Fibroblast of pulmonary artery (primary cell): ENCODE results near the gene TRIM47.
"Not testable (repeated sequence)": the region's sequence is repeated elsewhere in the genome, so short reads cannot be mapped to it uniquely, and the experiment has no call there.

ENCODE experiments used
- DNase-seq: peaks from one replicate; pipeline ENCODE4 v3.0.0-alpha.2; 2010; ENCODE audit warnings: low read depth
- H3K4me3 ChIP-seq: replicated peaks from 2 replicates; pipeline ENCODE4 v1.5.1; 2011; ENCODE audit warnings: low read depth, mild to moderate bottlenecking, control low read depth, low read length, moderate library complexity
- TF ChIP-seq, protein P1 (sequence below): IDR thresholded peaks from 2 replicates; pipeline ENCODE4 v1.5.1; 2011; ENCODE audit warnings: mild to moderate bottlenecking, control low read depth, low read length, inconsistent platforms; ENCODE audit errors: missing control alignments

The TRIM47 gene

DNA sequence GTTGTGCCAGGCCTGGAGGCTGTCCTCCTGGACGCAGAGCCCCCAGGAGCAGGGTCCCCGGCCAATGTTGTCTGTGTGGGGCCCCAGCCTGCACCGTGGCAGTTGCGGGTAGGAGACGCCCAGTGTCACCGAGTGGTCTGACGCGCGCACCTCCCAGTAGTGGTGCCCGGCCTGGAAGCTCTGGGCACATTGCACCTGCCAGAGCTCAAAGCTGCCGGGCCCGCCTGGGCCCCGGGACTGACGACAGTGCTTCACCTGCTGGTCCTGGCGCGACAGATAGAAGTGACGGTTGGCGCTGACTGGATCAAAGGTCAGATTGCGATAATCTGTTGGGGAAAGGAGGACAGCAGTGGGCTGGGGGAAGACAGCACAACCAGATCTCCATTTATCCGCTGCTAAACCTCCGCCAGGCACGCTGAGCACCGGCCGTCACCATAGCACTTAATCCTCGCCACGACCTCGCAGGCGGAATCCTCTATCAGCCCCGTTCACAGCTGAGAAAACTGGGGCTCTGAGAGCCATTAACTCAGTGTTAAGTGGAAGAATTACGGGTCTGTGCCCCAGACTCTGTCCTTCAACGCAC is 12.7 kb upstream of the TRIM47 start:
- TF ChIP-seq, protein P1, sequence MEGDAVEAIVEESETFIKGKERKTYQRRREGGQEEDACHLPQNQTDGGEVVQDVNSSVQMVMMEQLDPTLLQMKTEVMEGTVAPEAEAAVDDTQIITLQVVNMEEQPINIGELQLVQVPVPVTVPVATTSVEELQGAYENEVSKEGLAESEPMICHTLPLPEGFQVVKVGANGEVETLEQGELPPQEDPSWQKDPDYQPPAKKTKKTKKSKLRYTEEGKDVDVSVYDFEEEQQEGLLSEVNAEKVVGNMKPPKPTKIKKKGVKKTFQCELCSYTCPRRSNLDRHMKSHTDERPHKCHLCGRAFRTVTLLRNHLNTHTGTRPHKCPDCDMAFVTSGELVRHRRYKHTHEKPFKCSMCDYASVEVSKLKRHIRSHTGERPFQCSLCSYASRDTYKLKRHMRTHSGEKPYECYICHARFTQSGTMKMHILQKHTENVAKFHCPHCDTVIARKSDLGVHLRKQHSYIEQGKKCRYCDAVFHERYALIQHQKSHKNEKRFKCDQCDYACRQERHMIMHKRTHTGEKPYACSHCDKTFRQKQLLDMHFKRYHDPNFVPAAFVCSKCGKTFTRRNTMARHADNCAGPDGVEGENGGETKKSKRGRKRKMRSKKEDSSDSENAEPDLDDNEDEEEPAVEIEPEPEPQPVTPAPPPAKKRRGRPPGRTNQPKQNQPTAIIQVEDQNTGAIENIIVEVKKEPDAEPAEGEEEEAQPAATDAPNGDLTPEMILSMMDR, result no peak
- no peak overlapping the region for H3K4me3 ChIP-seq
- DNase-seq, result no peak

DNA sequence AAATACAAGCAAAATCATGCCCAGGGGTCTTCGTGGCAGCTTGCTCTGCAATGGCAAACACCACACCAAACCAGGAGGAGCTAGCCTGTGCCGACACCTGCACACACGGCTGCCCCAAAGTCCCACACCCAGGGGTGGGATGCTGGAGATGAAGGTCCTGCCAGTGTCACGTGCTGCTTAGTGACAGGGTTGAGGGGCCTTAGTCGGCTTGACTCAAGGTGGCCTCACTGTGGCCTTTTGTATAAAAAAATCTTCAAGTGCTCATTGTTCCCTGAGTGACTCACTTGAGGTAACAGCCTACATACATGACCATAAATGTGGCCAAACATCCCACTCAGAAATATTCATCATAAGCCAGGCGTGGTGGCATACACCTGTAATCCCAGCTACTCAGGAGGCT is 11.1 kb upstream of the TRIM47 start:
- DNase-seq, result no peak
- TF ChIP-seq, protein P1, result no peak
- no peak overlapping the region for H3K4me3 ChIP-seq

DNA sequence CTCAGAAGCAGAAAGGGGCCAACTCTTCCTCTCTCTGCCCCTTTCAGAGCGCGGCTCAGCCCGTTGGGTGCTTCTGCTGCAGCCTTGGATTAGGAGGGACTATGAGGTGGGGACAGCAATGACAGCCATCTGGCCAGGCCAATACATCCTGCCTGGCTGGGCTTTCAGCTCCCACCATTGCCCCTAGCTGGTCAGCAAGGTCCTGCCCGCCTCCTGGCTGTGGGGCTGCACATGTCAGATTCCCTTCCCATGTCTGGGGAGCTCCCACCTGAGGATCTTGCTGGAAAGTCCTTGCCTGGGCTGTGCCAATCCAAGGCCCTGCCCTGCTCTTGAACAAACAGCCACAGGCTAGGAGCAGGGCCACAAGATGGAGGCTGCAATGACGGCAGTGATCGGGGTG is 10.1 kb upstream of the TRIM47 start:
- TF ChIP-seq, protein P1, result no peak
- no peak overlapping the region for H3K4me3 ChIP-seq
- no peak for DNase-seq

DNA sequence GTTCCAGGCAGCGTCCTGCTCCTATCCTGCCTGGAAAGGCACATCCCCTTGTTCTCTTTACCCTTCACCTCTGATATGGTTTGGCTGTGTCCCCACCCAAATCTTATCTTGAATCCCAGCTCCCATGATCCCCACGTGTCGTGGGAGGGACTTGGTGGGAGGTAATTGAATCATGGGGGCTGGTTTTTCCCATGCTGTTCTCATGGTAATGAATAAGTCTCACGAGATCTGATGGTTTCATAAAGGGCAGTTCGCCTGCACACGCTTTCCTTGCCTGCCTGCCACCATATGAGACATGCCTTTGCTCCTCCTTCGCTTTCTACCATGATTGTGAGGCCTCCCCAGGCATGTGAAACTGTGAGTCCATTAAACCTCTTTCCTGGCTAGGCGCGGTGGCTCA is 7.5 kb upstream of the TRIM47 start:
- not testable (repeated sequence) for DNase-seq, H3K4me3 ChIP-seq

DNA sequence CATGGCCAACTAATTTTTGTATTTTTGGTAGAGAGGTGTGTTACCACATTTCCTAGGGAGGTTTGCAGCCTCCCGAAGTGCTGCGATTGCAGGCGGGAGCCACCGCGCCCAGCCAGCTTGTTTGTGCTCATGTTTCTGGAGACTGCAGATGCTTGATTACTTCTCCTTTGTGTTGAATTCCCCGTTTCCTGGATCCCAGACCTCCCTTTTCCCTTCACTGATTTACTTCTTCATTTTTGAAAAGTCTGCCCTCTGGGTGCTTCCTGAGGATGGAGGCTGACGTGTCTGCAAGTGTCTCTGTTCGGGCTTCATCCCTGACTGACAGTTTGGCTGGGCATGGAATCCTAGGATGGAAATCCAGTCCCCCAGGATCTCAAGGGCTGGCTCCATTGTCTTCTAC is 7.0 kb upstream of the TRIM47 start:
- no peak for DNase-seq
- TF ChIP-seq, protein P1, result no peak
- H3K4me3 ChIP-seq, result no peak overlapping the region

DNA sequence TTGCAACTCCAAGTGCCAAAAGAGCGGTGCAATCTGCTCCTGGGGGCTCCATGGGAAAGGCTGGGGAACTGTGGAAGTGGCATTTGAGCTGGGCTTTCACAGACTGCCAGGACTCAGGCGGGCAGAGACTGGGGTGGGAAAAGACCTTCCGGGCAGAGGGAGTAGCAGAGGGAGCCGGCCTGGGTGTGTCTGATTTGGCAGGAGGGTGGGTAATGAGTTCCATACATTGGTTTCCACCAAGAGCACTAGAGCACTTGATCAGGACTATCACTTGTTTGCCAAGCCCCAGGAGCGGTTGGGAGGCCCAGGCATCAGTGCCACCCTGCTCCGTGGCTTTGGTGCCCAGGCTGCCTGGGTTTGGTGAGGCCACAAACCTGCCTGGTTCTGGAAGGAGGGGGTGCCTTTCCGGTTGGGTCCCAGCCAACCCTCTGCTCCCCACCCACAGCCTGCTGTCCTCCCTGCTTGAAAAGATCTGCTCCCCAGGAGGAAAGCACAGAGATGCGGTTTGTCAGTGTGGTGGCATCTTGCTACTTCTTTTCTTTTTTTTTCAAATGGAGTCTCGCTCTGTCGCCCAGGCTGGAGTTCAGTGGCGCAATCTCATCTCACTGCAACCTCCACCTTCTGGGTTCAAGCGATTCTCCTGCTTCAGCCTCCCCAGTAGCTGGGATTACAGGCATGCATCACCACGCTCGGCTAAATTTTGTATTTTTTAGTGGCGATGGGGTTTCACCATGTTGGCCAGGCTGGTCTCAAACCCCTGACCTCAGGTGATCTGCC is 3.5 kb upstream of the TRIM47 start:
- H3K4me3 ChIP-seq, result no peak overlapping the region
- no peak for DNase-seq
- TF ChIP-seq, protein P1, result no peak

DNA sequence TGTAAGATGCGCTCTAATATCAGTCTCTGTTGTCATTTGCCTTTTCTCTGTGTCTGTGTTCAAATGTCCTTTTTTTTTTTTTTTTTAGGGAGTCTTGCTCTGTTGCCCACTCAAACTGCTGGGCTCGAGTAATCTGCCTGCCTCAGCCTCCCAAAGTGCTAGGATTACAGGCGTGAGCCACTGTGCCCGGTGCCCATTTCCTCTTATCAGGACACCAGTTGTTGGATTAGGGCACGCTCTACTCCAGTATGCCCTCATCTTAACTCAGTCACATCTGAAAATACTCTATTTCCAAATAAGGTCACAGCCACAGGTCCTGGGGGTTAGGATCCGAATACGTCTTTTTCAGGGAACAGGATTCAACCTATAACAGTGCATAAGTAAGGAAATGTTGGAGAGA is 1.9 kb upstream of the TRIM47 start:
- no peak overlapping the region for H3K4me3 ChIP-seq
- no peak for DNase-seq
- TF ChIP-seq, protein P1, result no peak
